GM21786 (cell line): ENCODE results near the gene DPY19L2.
"Not testable (repeated sequence)": the region's sequence is repeated elsewhere in the genome, so short reads cannot be mapped to it uniquely, and the experiment has no call there.

Experiments
- ATAC-seq: cut with Tn5 transposase; IDR thresholded peaks from one replicate; pipeline ENCODE4 v1.9.1; 2021; ENCODE audit not compliant: unreplicated experiment

The DPY19L2 gene

GRCh38 chr12:63668028-63668799 lies at the start of gene DPY19L2:
DPY19L2 (minus strand) TSS chr12:63668493; CDS start chr12:63668393, 100 bp downstream.
- peak; percentile 40 for ATAC-seq

GRCh38 chr12:63716891-63717290 lies 48.6 kb upstream of the DPY19L2 start:
- not testable (repeated sequence) for ATAC-seq

- not testable (repeated sequence) for ATAC-seq
These were observed 46.9 kb upstream of the DPY19L2 start for GRCh38 chr12:63715107-63715625.

GRCh38 chr12:63714409-63714808 lies 46.1 kb upstream of the DPY19L2 start:
- ATAC-seq, result not testable (repeated sequence)

GRCh38 chr12:63713681-63714075 lies 45.4 kb upstream of the DPY19L2 start:
- not testable (repeated sequence) for ATAC-seq

- not testable (repeated sequence) for ATAC-seq
These were observed 44.8 kb upstream of the DPY19L2 start for GRCh38 chr12:63712979-63713680.

GRCh38 chr12:63712376-63712974 lies 44.2 kb upstream of the DPY19L2 start:
- ATAC-seq, result not testable (repeated sequence)

- not testable (repeated sequence) for ATAC-seq
These were observed 43.0 kb upstream of the DPY19L2 start for GRCh38 chr12:63711339-63711738.

- ATAC-seq, result no peak
These were observed 38.0 kb upstream of the DPY19L2 start for GRCh38 chr12:63706336-63706735.

GRCh38 chr12:63699678-63700382 lies 31.5 kb upstream of the DPY19L2 start:
- not testable (repeated sequence) for ATAC-seq

- ATAC-seq, result not testable (repeated sequence)
These were observed 30.7 kb upstream of the DPY19L2 start for GRCh38 chr12:63699011-63699410.

GRCh38 chr12:63690837-63691236 lies 22.5 kb upstream of the DPY19L2 start:
- not testable (repeated sequence) for ATAC-seq

- not testable (repeated sequence) for ATAC-seq
These were observed 20.8 kb upstream of the DPY19L2 start for GRCh38 chr12:63689141-63689540.

GRCh38 chr12:63686623-63687022 lies 18.3 kb upstream of the DPY19L2 start:
- not testable (repeated sequence) for ATAC-seq

GRCh38 chr12:63685789-63686188 lies 17.5 kb upstream of the DPY19L2 start:
- not testable (repeated sequence) for ATAC-seq

GRCh38 chr12:63682617-63683016 lies 14.3 kb upstream of the DPY19L2 start:
- ATAC-seq, result not testable (repeated sequence)

- ATAC-seq, result not testable (repeated sequence)
These were observed 12.5 kb upstream of the DPY19L2 start for GRCh38 chr12:63680758-63681157.

GRCh38 chr12:63672550-63672949 lies 4.3 kb upstream of the DPY19L2 start:
- not testable (repeated sequence) for ATAC-seq

GRCh38 chr12:63669936-63670335 lies 1.6 kb upstream of the DPY19L2 start:
- ATAC-seq, result not testable (repeated sequence)

- not testable (repeated sequence) for ATAC-seq
These were observed 1.1 kb upstream of the DPY19L2 start for GRCh38 chr12:63669427-63669826.
